SH-SY5Y (cell line): ENCODE results near the gene GEMIN7.

Source experiments
- GATA2 ChIP-seq: IDR thresholded peaks from 2 replicates; pipeline ENCODE4 v1.6.1; 2011; ENCODE audit warnings: mild to moderate bottlenecking, low read depth, low read length
- GATA3 ChIP-seq: IDR thresholded peaks from 2 replicates; pipeline ENCODE4 v1.6.1; 2011; ENCODE audit warnings: low read depth, mild to moderate bottlenecking, low read length, moderate library complexity

DNA sequence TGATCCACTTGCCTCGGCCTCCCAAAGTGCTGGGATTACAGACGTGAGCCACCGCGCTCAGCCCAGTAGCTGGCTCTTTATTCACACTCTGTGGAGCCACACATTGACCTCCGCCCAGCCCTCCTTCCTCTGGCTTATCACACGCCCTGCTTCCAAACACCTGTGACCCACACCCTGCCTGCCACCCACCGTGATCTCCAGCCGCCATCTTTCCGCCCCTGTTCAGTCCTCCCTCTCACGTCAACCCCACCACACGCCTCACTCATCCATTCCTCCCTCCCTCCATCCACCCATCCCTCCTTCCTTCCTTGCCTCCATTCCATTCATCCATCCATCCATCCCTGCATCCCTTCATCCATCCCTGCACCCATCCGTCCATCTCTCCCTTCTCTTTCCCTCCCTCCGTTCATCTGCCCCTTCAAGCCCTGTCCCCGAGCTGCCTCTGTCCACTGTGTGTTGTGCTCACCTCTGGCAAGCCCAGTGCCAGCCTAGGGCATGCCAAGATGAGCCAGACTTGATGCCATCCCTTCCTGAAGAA lies 20.4 kb upstream of the GEMIN7 start:
- TF ChIP-seq GATA2: no peak
- no peak for TF ChIP-seq GATA3
